HepG2 (cell line): ENCODE data around the gene CTBP1. TPM values are rescaled to one million over a fixed set of nuclear protein-coding genes. Genes with fewer than 3 reads are reported as not detected.

Source experiments
- ATAC-seq: fragments of 200-7000 bp; cut with Tn5 transposase; 3 replicates; pipeline ENCODE4 v1.9.1; 2020; ENCODE audit warnings: mild to moderate bottlenecking, moderate library complexity
- BruUV-seq: library from RNA; stranded (reverse); fragments of 400-500 nt; replicated peaks from 2 replicates; lab custom pipeline; 2021; lab: Mats Ljungman, UMichigan
- CTCF ChIA-PET: fragments of 300-600 bp; formaldehyde crosslinking; extraction: SDS; loops from one replicate; lab custom pipeline; 2021; ENCODE audit warnings: low total read pairs, inconsistent platforms, low intra/inter-chr PET ratio; lab: Yijun Ruan, JAX
- POLR2A ChIA-PET: fragments of 350-600 bp; sonication (Branson Sonifier 250); formaldehyde crosslinking; loops from one replicate; lab custom pipeline; 2020; ENCODE audit warnings: antibody characterized with exemption, inconsistent platforms; lab: Yijun Ruan, JAX
- DNase-seq: peaks from one replicate; pipeline ENCODE4 v3.0.0-alpha.2; 2015; ENCODE audit warnings: low spot score
- FAIRE-seq: peaks from 3 replicates; lab custom pipeline; 2011; peaks lifted over from hg19 to GRCh38; lab: Jason Lieb, UNC
- H2AFZ ChIP-seq: one replicate; pipeline ENCODE4 v1.6.1; 2011; ENCODE audit warnings: low read length, inconsistent platforms
- H3K27ac ChIP-seq: fragments of 300-600 bp; 3 replicates; pipeline ENCODE4 v1.8.0; 2011; ENCODE audit warnings: mixed run types, mild to moderate bottlenecking, mixed read lengths, low read length, inconsistent platforms; ENCODE audit not compliant: insufficient read depth; ENCODE audit errors: extremely low read length
- H3K27me3 ChIP-seq, 2 experiments: fragments of 200-600 bp in 1 of 2; 2 replicates in 1 of 2; 3 replicates in 1 of 2; pipeline versions ENCODE4 v1.6.0 to v1.8.0; 2011; ENCODE audit warnings: low read length in 2 of 2, mild to moderate bottlenecking in 2 of 2, moderate library complexity in 2 of 2, inconsistent platforms in 1 of 2; ENCODE audit not compliant: insufficient read depth in 2 of 2, control insufficient read depth in 1 of 2
- H3K36me3 ChIP-seq, 2 experiments: fragments of 200-600 bp in 1 of 2; replicated peaks in 1 of 2; 2 replicates in 1 of 2; 3 replicates in 1 of 2; pipeline versions ENCODE4 v1.5.1 to v1.8.0; 2011; ENCODE audit warnings: low read length in 2 of 2, inconsistent platforms in 1 of 2; ENCODE audit not compliant: insufficient read depth in 2 of 2, control insufficient read depth in 1 of 2
- H3K4me1 ChIP-seq: 2 replicates; pipeline ENCODE4 v1.5.1; 2012; ENCODE audit warnings: low read length, inconsistent platforms; ENCODE audit not compliant: insufficient read depth
- H3K4me2 ChIP-seq: 2 replicates; pipeline ENCODE4 v1.6.0; 2011; ENCODE audit warnings: low read depth, low read length, inconsistent platforms
- H3K4me3 ChIP-seq, 3 experiments: fragments of 200-600 bp in 1 of 3; sonication (generic), shearing (Covaris generic) in 1 of 3; replicated peaks in 1 of 3; 2 replicates each; pipeline ENCODE4 v1.5.1; 2011 to 2016; ENCODE audit warnings: low read length in 3 of 3, inconsistent platforms in 2 of 3, low read depth in 2 of 3, mild to moderate bottlenecking in 2 of 3, control low read depth in 1 of 3, mixed read lengths in 1 of 3; ENCODE audit not compliant: insufficient read depth in 1 of 3
- H3K79me2 ChIP-seq: one replicate; pipeline ENCODE4 v1.6.1; 2011; ENCODE audit warnings: low read length, inconsistent platforms; ENCODE audit not compliant: insufficient read depth
- H3K9ac ChIP-seq: 2 replicates; pipeline ENCODE4 v1.6.0; 2011; ENCODE audit warnings: mild to moderate bottlenecking, low read depth, low read length, inconsistent platforms; ENCODE audit not compliant: insufficient read depth
- H3K9me3 ChIP-seq: 2 replicates; pipeline ENCODE4 v1.5.1; 2012; ENCODE audit warnings: mild to moderate bottlenecking, low read length
- H4K20me1 ChIP-seq: 2 replicates; pipeline ENCODE4 v1.6.0; 2011; ENCODE audit warnings: inconsistent platforms, mild to moderate bottlenecking, low read length, moderate library complexity; ENCODE audit not compliant: insufficient read depth
- AGO2 ChIP-seq: fragments of 200-400 bp; formaldehyde crosslinking; optimal IDR thresholded peaks from 2 replicates; pipeline ENCODE3; 2017; ENCODE audit warnings: mild to moderate bottlenecking, low read depth, low read length, moderate library complexity
- ARID5B ChIP-seq: IDR thresholded peaks from 2 replicates; pipeline ENCODE4 v1.4.0; 2020; ENCODE audit warnings: mild to moderate bottlenecking, missing genetic modification reagents
- NR2C2 ChIP-seq: sonication (generic); formaldehyde crosslinking; IDR thresholded peaks from 2 replicates; pipeline ENCODE4 v1.4.0; 2020; ENCODE audit warnings: missing genetic modification reagents, mild to moderate bottlenecking, moderate library complexity, borderline replicate concordance
- PAX8 ChIP-seq: sonication (generic); formaldehyde crosslinking; IDR thresholded peaks from 2 replicates; pipeline ENCODE4 v1.8.0; 2022; ENCODE audit warnings: mild to moderate bottlenecking, missing genetic modification reagents, borderline replicate concordance
- RBM22 ChIP-seq: fragments of 200-400 bp; formaldehyde crosslinking; optimal IDR thresholded peaks from 2 replicates; pipeline ENCODE3; 2017; ENCODE audit warnings: mild to moderate bottlenecking, low read length, moderate library complexity
- SSRP1 ChIP-seq: IDR thresholded peaks from 2 replicates; pipeline ENCODE4 v1.6.1; 2016; ENCODE audit warnings: control low read depth
- THAP11 ChIP-seq: IDR thresholded peaks from 2 replicates; pipeline ENCODE4 v1.6.1; 2016; ENCODE audit warnings: missing biosample characterization, missing genetic modification reagents
- WGBS: methylation state at CpG from one replicate; pipeline ENCODE4 v1.1.6; 2017; ENCODE audit warnings: low lambda C conversion rate; 5-methylcytosine and 5-hydroxymethylcytosine counted together
- in situ Hi-C: cut with HindIII; loops from 2 replicates; pipeline ENCODE4 v1.10.0; 2017; ENCODE audit warnings: low pct_unique_long_range_greater_than_20kb; ENCODE audit not compliant: extremely low pct_ligation_motif_present
- intact Hi-C: fragments of 100-400 bp; cut with micrococcal nuclease; formaldehyde crosslinking; loops from one replicate; pipeline ENCODE4 v1.10.0; 2022; ENCODE audit not compliant: unreplicated experiment
- polyA plus RNA-seq, 8 experiments: library from polyadenylated mRNA; depleted of rRNA in 3 of 8; stranded (reverse) in 7 of 8; unstranded in 1 of 8; fragments of >200 nt; fragmentation: Illumina TruSeq in 4 of 8; extraction: Trizol in 4 of 8; gene quantifications; 2 replicates each; pipeline versions ENCODE4 v1.2.1 to v1.2.3, GENCODE V29; 2011 to 2016; ENCODE audit warnings: low read depth in 4 of 8, missing spikeins in 1 of 8, mixed read lengths in 1 of 8; ENCODE audit not compliant: insufficient read depth in 1 of 8
- total RNA-seq, 5 experiments: library from RNA; depleted of rRNA; stranded (reverse); fragments of >200 nt; fragmentation: Illumina TruSeq; extraction: Trizol; gene quantifications; 2 replicates each; pipeline ENCODE4 v1.2.3, GENCODE V29; 2016; ENCODE audit warnings: low read depth in 1 of 5

The CTBP1 gene
- total and polyA plus RNA-seq, 2 of the 13 experiments (the other 11 are each of a cell fraction or from before 2014, with no cell fraction given), result 78.5 to 112 TPM

DNA sequence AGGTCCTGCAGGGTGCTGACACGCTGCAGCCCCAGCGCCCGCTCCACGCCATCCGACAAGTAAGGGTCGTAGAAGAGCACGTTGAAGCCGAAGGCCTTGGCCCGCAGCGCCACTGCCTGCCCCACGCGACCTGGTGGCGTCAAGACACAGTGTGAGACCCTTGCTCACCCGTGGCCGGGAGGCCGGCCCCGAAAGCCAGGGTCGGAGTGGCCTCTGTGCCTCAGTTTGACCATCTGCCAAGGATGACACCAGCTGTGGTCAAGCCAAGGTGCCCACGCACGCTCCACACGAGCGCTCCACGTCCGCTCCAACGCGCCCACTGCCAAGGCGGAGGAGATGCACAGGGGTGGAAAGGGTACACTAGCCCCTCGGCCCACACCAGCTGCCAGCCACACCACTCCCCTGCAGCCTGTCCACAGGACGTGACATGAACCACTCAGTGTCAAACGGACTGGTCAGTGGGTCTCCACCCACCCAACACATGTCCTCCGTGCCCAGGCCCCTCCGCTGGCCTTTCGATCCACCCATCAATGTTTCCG, 32.8 kb downstream of the CTBP1 start:
- CTCF ChIA-PET, result no interaction called here

DNA sequence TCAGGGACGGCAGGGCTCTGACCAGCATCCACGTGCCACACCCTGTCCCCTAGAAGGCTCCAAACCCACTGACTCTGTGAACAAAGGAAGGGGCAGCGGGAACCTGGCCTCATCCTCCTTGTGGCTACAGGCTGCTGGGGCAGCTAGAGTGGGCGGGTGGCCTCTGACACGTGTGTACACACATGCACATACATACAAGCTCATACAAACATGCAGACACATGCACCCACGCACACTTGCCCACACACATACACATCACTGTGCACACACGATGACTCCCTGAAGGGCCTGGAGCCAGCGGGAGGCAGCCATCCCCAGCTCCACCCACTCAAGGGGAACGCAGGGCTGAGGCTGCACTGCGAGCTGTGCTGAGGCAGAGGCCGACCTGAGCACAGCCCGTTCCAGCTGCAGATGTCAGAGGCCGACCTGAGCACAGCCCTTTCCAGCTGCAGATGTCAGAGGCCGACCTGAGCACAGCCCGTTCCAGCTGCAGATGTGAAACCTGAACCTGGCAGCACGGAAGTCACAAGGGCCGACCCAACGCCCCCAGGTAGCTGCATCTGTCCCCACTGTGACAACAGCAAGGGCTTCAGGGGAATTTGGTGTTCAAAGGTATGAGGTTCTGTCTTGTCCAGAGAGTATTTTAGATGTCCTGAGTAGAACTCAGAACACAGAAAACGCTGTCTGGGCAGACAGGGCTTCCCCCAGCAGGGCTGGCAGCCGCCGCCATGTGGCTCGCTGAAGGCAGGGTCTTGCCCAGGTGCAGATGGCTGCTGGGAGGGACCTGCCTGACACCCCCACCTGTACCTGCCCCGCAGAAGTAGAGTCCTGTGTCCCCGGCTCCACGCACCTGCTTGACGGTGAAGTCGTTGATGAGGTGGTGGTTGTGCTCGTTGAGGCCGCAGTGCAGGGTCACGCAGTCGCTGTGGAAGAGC, 33.5 kb downstream of the CTBP1 start:
- TF ChIP-seq PAX8 (CRISPR knock-in tag) (no peak), RBM22 (peak; percentile 36), ARID5B (CRISPR knock-in tag) (no peak), SSRP1 (no peak), NR2C2 (CRISPR knock-in tag) (no peak)
- WGBS, result 96% methylated on average over 21 of the region's 31 CpGs
- Histone ChIP-seq H2AFZ (no peak overlapping the region), H3K4me2 (no peak overlapping the region), H3K9ac (no peak overlapping the region), H3K4me3 (no peak overlapping the region), H3K79me2 (no peaks in the 10 kb centered on the region), H3K9me3 (no peaks in the 10 kb centered on the region), H3K36me3 (peaks cover 10 to 47% of the 10 kb centered on the region in 2 experiments), H3K27ac (no peak overlapping the region), H3K4me1 (no peaks in the 10 kb centered on the region), H3K27me3 (no peaks in the 10 kb centered on the region), H4K20me1 (no peaks in the 10 kb centered on the region)
- in situ Hi-C loops, result no loop called here
- intact Hi-C loops, result no loop called here
- BruUV-seq, result no TSS peak
- ATAC-seq (no peak; the same call in 2 of the 3 replicates), FAIRE-seq (no peak), DNase-seq (no peak)
- ChIA-PET POLR2A (interaction anchor here (1.1 kb wide), 1 partner anchor 10 kb away, joined by 3 read pairs; no protein-coding TSS in a partner anchor), CTCF (no interaction called here)

More for the DNA sequence above, 32.8 kb downstream of the CTBP1 start:
- FAIRE-seq (no peak), ATAC-seq (no peak), DNase-seq (no peak)
- intact Hi-C loops (no loop called here), in situ Hi-C loops (no loop called here)
- Histone ChIP-seq H3K36me3 (peaks cover 10 to 47% of the 10 kb centered on the region in 2 experiments), H2AFZ (no peak overlapping the region), H3K4me2 (no peak overlapping the region), H4K20me1 (no peaks in the 10 kb centered on the region), H3K4me3 (no peak overlapping the region), H3K27ac (no peak overlapping the region), H3K27me3 (no peaks in the 10 kb centered on the region), H3K79me2 (no peaks in the 10 kb centered on the region), H3K9ac (no peak overlapping the region), H3K9me3 (no peaks in the 10 kb centered on the region), H3K4me1 (no peaks in the 10 kb centered on the region)
- POLR2A ChIA-PET, result interaction anchor here (1.1 kb wide), 1 partner anchor 11 kb away, joined by 3 read pairs; no protein-coding TSS in a partner anchor
- TF ChIP-seq AGO2, result peak; percentile 69
- TF ChIP-seq THAP11 (CRISPR knock-in tag), result no peak
- WGBS, result 97% methylated on average over 23 of the region's 34 CpGs
- no TSS peak for BruUV-seq
